Stimulated activated CD8-positive, alpha-beta memory T cell treated with anti-CD3 and anti-CD28 coated beads, Interleukin-15, amount 100 ng/mL, for 1 hour (primary cell): Measurements from ENCODE around the gene LIME1.

ENCODE experiments used
- DNase-seq: peaks from one replicate; pipeline ENCODE4 v3.0.0-alpha.2; 2020; ENCODE audit warnings: low read depth

The LIME1 gene

DNA sequence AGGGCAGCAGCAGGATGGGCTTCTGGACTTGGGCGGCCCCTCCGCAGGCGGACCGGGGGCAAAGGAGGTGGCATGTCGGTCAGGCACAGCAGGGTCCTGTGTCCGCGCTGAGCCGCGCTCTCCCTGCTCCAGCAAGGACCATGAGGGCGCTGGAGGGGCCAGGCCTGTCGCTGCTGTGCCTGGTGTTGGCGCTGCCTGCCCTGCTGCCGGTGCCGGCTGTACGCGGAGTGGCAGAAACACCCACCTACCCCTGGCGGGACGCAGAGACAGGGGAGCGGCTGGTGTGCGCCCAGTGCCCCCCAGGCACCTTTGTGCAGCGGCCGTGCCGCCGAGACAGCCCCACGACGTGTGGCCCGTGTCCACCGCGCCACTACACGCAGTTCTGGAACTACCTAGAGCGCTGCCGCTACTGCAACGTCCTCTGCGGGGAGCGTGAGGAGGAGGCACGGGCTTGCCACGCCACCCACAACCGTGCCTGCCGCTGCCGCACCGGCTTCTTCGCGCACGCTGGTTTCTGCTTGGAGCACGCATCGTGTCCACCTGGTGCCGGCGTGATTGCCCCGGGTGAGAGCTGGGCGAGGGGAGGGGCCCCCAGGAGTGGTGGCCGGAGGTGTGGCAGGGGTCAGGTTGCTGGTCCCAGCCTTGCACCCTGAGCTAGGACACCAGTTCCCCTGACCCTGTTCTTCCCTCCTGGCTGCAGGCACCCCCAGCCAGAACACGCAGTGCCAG, 39.7 kb upstream of the LIME1 start, which contains the start of gene TNFRSF6B:
TSS of gene TNFRSF6B (plus strand) at position 25 of the 729 bp plus-strand sequence. CDS start at position 141, 116 bp downstream.
- DNase-seq = no peak

DNA sequence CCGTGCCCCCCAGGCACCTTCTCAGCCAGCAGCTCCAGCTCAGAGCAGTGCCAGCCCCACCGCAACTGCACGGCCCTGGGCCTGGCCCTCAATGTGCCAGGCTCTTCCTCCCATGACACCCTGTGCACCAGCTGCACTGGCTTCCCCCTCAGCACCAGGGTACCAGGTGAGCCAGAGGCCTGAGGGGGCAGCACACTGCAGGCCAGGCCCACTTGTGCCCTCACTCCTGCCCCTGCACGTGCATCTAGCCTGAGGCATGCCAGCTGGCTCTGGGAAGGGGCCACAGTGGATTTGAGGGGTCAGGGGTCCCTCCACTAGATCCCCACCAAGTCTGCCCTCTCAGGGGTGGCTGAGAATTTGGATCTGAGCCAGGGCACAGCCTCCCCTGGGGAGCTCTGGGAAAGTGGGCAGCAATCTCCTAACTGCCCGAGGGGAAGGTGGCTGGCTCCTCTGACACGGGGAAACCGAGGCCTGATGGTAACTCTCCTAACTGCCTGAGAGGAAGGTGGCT, 39.1 kb upstream of the LIME1 start:
- no peak for DNase-seq

DNA sequence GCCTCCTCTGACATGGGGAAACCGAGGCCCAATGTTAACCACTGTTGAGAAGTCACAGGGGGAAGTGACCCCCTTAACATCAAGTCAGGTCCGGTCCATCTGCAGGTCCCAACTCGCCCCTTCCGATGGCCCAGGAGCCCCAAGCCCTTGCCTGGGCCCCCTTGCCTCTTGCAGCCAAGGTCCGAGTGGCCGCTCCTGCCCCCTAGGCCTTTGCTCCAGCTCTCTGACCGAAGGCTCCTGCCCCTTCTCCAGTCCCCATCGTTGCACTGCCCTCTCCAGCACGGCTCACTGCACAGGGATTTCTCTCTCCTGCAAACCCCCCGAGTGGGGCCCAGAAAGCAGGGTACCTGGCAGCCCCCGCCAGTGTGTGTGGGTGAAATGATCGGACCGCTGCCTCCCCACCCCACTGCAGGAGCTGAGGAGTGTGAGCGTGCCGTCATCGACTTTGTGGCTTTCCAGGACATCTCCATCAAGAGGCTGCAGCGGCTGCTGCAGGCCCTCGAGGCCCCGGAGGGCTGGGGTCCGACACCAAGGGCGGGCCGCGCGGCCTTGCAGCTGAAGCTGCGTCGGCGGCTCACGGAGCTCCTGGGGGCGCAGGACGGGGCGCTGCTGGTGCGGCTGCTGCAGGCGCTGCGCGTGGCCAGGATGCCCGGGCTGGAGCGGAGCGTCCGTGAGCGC, 38.5 kb upstream of the LIME1 start:
- no peak for DNase-seq

DNA sequence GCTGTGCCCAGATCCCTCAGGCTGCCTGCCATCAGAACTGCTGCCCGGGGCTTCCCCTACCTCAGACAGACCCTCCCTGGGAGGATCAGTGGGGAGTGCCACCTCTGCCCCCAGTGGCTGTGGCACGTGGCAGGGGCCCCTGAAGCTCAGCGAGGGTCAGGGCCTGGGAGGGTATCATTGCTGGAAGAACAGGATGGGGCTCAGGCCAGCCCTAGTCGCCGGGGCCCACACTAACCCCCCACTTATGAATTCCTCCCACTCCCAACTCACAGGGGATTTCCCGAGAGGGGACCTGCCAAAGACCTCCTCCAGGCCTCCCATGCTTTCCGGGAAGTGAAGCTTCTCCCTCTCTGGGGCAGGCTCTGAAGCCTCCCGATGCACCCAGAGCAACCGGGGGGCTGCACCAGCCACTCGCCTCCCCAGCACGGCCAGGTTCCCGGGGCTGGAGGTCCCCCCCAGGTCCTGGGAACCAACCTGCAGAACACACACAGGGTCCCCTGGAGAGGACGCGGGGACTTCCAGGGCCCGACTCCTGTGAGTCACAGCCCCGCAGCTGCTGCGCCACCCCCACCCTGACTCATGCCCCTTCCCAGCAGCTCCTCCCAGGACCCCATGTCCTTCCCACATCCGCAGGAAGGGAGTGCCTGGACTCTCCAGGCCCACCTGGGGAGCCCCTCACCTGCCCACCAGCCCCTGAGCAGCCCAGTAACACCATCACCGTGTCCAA, 37.6 kb upstream of the LIME1 start:
- DNase-seq = no peak

DNA sequence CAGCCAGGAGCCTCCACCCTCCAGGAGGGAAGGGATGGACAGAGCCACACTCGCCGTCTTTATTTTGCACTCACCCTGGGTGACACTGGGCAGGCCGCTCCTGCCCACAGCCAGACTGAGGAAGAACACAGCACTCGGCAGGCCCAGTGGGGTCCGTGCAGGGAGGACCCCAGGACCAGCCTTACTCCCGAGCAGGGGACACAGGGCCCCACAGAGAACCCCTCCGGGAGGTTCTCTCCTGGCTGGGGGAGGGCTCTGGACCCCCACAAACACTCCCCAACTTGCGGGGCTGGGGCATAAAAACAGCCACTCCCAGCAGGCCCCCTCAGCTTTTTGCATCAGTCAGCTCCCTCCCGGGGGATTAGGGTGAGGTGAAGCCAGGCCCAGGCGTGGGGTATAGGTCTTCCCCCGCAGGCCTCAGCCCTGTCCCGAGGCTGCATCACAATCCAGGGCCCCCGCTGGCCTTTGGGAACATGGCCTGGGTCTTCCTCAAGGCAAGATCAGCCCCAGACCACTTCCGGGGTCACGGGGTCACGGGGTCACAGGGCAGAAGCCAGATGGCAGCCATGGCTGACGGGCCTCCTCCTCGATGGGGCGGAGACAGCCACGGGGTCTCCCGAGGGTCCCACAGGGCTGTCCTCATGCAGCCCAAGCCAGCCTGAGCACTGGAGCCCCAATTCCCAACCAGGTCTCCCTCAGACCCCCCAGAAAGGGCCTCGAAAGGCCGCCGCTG, 36.8 kb upstream of the LIME1 start:
- no peak for DNase-seq

DNA sequence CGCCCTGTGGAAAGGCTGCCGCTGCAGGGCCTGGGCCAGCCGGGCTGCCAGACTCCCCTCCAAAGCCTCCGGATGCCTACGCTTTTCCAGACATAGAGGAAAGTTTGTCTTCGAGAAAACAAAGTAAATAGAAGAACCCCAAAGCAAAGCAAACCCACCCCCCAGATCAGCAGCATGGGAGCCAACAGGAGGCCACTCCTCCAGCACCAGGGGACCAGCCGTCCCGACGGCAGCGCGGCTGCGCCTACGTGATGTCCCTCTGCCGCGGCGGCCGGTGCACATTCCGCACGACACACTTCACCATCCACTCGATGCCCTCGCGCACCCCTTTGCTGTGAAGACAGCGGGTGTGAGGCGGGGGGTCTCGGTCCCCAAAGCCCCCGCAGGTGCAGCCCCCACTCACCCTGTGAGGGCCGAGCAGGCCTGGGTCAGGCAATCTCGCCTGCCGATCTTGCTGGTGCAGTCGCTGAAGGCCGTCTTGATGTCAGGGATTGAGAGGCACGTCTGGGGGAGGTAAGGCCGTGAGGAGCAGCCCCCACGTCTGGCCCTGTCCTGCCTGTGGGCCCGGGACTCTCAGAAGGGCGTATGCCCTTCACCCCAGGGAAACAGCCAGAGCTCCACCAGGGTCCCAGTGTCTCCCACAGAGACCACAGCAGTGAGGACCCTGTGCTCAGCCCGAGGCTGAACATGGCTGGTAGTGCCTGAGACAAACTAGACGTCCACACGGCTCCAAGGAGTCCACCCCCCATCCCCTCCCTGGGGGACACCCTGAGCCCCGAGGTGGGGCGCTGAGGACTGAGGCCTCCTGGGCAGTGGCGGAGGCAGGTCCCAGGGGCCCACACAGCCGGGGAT, 36.0 kb upstream of the LIME1 start:
- DNase-seq = no peak

DNA sequence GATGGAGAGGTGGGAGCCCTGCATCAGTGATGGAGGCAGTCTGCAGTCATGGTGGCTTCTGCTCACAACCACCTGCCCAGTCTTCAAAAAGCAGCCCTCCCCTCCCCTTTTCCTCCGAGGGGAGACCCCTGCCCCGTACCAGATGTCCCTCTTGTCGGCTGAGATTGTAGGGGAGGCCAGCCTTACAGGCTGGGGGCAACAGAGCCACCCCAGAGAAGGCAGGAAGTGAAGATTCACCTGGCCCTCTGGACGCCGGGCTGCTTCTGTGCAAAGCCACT, 35.5 kb upstream of the LIME1 start:
- no peak for DNase-seq

DNA sequence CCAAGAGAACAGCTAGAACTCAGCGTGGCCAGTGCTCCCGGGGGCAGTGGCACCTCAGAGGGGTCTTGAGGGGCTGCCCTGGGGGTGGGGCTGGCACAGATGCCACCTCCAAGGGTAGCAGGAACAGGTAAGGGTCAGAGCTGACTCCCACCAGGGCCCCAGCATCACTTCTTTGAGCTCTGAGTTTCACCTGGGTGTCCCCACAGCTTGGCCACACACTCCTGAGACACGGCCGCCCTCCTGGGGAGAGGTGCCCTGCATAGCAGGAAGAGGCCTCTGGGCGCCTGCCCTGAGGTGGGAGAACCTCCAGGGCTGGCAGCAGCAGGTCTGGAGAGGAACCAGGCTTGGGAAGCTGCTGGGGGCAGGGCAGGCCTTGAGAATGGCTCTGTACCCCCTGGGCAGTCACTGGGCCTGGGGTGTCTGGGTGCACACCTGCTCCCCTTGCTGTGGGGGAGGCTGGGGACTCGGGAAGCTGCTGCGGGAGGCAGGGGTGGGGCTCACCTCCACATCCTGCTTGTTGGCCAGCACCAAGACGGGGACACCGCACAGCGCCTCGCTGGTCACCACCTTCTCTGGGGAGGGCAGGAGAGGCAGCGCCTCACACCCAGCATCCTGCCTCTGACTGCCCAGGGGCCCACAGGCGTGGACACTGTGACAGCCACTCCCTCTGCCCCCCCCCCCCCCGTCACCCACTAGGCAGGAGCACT, 35.0 kb upstream of the LIME1 start:
- no peak for DNase-seq

DNA sequence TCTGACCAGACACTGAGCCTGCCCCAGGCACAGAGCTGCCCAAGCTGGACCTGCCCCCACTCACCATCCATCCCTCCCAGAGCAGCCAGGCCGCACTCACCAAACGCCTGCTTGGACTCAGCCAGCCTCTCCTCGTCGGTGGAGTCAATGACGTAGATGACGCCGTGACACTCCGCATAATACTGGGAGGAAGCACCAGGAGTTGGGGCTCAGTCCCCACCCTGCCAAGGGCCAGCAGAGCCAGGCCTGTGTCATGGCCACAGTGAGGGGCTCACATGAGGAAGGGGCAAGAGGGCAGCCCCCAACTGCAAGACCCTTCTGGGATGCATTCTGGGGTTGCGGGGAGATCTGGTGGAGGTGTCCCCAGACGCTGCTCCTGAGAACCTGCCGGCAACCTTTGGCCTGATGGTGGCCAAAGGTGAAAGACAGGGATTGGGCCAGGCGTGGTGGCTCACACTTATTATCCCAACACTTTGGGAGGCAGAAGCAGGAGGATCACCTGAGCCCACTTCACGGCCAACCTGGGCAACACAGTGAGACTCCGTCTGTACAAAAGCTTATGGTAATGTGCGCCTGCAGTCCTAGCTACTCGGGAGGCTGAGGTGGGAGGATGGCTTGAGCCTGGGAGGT, 34.3 kb upstream of the LIME1 start:
- no peak for DNase-seq

DNA sequence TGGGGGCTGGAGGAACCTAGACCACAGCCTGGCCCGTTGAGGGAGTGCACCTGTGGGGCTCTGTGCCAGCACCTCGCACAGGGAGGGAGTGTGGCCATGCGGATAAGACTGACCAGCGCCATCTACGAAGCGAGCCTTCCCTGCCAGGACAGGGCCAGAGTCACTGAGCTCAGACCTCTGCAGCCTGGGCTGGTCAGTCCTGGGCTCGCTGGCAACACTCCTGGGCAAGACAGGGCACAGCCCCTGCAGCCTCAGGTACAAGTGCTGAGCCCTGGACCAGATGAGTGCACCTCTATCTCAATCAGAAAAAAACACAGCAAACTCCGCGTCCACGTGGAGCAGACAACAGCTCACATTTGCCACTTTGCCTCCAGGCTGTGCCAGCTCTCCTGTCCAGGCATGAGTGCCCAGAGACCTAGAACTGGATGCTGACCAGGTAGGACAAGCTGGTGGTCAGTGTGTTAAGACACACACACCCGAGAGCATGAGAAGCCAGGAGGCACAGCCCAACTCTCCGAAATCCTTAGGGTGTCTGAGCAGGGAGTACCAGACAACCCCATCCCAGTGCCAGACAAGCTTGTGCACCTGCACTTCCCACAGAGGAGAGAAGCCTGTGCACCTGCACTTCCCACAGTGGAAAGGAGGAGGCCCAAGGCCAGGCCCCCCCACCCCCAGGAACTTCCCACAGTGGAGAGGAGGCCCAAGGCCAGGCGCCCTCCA, 33.6 kb upstream of the LIME1 start:
- no peak for DNase-seq

DNA sequence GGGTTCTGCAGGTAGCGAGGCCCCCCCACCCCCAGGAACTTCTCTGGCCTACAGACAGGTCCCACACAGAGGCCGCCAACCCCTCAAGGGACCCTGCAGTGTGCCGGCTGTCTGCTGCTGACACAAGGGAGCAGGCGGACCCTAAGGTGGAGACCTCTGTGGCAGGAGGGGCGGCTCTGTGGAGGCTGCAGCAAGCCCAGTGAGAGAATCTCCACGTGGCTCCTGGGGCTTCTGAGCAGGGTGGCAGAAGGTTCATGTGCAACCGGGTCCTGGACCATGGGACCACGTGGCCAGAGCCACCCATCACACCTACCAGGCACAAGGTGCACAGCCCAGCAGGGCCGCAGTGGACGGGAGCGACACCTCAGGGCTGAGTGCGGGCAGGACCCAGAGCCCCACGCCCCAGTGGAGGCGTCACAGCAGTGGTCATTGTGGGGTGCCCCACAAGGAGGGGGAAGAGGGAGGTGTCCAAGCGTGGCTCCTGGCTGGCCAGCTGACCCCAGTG, 32.9 kb upstream of the LIME1 start:
- DNase-seq = no peak

DNA sequence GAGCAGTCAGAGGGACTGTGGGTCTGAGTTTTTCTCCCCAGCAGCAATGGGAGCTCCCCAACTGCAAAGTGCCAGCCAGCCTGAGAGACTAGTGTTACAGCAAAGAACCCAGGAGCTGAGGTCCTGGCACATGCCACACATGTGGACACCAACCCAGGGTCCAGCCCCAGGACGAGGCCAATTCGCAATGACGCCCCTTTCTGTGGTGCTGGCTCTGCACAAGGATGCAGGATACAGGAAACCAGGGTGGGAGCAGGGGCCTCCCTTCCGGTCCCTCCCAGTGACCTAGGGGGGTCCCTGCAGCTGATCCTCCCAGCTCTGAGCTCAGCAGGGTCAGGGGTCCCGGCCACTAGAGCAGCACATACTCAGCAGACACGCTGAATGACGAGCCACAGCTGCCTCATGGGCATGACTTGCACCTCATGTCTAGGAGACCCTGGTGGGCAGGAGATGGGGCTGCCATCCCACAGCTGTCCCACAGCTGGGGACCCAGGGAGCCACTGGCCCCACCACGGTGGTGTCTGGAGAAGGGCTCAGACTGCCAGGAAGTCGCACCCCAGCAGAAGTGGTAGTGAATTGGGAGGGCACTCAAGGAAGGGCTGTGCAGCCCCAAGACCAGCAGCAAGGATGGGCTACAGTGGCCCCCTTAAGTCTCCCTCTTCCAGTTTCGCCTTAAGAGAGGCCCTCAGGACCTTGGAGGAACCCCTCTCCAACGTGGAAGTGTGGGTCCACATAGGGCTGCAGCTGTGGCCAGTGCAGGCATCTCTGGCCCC, 32.3 kb upstream of the LIME1 start:
- no peak for DNase-seq

DNA sequence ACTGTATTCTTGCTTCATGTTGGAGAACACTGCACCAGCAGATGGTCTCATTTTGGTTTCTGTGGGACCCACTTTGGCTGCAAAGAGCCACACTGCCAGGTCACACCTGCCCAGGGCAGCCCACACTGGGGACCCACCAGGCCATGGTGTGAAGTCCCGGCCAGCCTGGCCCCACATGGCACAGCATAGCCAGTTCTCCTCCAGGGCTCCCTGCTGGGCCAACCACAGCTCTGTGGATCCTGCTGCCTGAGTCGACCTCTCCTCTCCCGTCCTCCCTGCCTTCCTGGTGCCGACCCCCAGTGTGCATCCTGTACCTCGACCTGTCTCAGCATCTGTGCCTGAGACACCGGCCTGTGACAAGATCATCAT, 31.7 kb upstream of the LIME1 start:
- DNase-seq = no peak

DNA sequence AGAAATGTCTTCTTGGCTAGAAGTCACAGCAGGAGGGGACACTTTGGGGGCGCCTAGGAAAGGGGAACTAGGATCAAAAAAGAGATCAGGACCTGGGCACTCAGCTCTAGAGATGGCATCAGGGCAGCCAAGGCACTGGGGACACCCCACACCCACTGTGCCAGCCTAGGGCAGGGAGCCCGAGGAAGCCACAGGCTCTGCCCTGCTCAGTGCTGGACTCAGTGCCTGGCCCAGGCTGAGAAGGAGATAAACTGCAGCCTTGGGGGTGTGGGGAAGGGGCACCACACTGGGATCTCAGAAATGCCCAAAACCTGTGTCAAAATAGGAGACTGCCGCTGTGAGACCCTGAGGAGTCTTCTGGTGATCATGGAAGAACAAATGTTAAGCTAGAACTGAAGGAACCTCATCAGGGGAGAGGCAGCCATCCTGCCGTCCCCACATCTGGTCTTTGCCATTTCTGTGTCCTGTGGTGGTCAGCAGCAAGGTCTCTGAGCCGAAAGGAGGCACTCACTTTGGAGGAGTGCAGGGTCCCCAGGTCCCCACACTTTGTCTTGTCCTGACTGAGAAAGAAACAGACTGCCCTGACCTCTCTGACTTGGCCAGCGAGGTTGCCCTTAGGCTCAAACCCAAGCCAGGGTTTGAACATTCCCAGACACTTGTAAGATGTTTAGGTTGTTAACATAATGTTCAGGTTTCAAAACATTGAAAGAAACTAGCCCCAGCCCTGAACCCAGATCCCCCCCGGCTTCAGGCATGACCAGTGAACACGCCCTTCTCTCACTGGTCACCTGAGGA, 31.0 kb upstream of the LIME1 start:
- no peak for DNase-seq

DNA sequence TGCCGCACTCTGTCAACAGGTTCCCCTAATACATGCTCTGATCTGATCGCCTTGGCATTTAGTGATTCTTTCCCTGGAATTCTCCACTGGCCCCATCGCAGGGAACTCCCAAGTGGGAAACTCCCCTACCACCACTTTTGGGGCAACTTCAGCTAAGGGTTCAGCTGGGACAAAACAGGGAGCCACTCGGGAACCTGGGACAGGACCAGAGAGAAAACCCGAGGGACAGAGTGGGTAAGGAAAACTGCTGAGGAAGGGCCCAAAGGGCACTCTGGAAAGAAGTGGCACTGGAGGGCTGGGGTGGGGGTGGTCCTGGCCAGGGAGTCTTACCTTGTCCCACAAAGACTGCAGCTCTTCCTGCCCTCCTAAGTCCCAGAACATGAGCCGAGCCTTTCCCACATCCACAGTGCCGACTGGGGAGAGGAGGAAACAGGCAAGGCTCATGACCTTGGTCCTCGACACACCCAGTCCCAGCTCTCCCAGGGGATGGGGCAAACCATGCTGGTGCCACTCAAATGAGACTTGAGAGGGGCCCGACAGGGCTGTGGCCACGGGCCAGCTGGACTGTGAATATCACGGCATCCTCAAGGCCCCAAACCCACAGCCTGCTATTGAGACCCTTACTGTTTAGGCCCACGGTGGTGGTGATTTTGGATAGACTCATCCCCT, 30.3 kb upstream of the LIME1 start:
- no peak for DNase-seq

DNA sequence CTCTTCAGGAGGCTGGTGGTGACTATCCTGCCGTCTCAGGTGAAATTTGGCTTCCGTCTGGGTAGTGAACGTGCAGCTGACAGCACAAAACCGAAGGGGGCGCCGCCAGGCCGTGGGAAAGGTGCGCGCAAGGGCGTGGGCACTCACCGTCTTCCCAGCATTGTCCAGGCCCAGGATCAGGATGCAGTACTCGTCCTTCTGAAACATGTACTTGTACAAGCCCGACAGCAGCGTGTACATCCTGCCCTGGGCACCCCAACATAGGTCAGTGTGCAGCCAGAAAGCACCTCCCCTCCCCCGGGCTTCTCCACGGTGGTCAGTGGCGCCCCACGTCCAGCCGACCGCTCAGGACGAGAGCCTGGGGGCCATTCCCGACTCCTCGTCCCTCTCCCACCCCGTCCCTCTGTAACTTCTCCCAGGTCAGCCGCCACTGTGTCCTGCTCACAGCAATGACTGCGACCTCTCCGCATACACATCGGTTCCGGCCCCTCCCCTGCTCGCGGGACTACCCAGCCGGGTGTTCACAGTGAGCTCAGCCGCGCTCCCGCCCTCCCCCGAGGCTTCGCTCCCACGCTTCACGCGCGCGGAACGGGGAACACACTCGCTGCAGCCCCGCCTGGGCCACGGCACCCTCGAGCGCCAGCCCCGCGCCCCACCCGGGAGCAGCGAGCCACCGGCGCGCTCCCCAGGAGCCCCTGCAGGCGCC, 29.5 kb upstream of the LIME1 start:
- no peak for DNase-seq
